Stimulated activated CD8-positive, alpha-beta memory T cell treated with anti-CD3 and anti-CD28 coated beads, Interleukin-12 subunit alpha, Interleukin-12 subunit beta, amount 100 ng/mL, for 24 hours (primary cell): ENCODE measurements around the gene RCVRN.

ENCODE experiments used
- DNase-seq: peaks from one replicate; pipeline ENCODE4 v3.0.0-alpha.2; 2020; ENCODE audit errors: extremely low read depth

RCVRN gene

DNA sequence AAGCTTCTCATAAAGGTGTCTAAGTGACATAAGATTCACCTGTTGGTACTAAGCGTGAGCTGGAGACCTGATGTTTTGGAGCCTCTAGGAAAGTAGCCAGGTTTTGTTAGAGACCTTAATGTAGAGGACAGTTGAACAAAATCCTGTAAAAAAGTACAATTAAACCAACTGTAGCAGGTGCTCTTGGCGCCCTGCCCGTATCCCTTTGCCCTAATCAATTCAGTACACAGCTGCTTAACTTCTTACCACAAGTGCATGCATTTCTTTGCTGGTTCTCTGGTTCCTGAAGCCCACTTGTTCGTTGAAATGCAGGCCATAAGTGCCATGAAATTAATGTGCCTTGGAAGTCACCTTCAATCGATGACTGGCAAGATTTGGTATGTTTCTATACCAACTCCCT is 54.9 kb downstream of the RCVRN start:
- no peak for DNase-seq
